GM12878 (cell line): ENCODE measurements around the gene UST. TPM values are rescaled to one million over a fixed set of nuclear protein-coding genes. Genes with fewer than 3 reads are reported as not detected.

ENCODE experiments used
- ATAC-seq: fragments of 200-7000 bp; cut with Tn5 transposase; 3 replicates; pipeline ENCODE4 v1.9.1; 2020; ENCODE audit warnings: mild to moderate bottlenecking, moderate library complexity
- BruUV-seq: library from RNA; stranded (reverse); fragments of 400-500 nt; replicated peaks from 2 replicates; lab custom pipeline; 2021; lab: Mats Ljungman, UMichigan
- CTCF ChIA-PET: fragments of 300-600 bp; sonication (Branson Sonifier 250); formaldehyde crosslinking; extraction: SDS; loops from one replicate; lab custom pipeline; 2021; ENCODE audit warnings: inconsistent platforms; lab: Yijun Ruan, JAX
- POLR2A ChIA-PET: fragments of 350-600 bp; formaldehyde crosslinking; extraction: SDS; loops from one replicate; lab custom pipeline; 2021; ENCODE audit warnings: inconsistent platforms; lab: Charles Lee
- RAD21 ChIA-PET: fragments of 300-600 bp; sonication (Branson Sonifier 250); formaldehyde crosslinking; loops from one replicate; lab custom pipeline; 2023; ENCODE audit warnings: antibody characterized with exemption; ENCODE audit not compliant: unreplicated experiment; lab: Charles Lee
- SMC1A ChIA-PET: fragments of 300-600 bp; sonication (Branson Sonifier 250); formaldehyde crosslinking; loops from one replicate; lab custom pipeline; 2023; ENCODE audit not compliant: unreplicated experiment, uncharacterized antibody; lab: Charles Lee
- DNase-seq: peaks from one replicate; pipeline ENCODE4 v3.0.0-alpha.2; 2011; ENCODE audit warnings: low read depth, low spot score
- FAIRE-seq: peaks from 3 replicates; lab custom pipeline; 2011; peaks lifted over from hg19 to GRCh38; lab: Jason Lieb, UNC
- H2AFZ ChIP-seq: 2 replicates; pipeline ENCODE4 v1.6.0; 2011; ENCODE audit warnings: low read depth, low read length, control low read depth; ENCODE audit not compliant: control insufficient read depth
- H3K27ac ChIP-seq: 2 replicates; pipeline ENCODE4 v1.5.1; 2011; ENCODE audit warnings: control low read depth; ENCODE audit not compliant: control insufficient read depth, insufficient read depth
- H3K27me3 ChIP-seq, 2 experiments: replicated peaks in 1 of 2; 2 replicates each; pipeline versions ENCODE4 v1.6.0 to v1.6.1; 2011; ENCODE audit warnings: low read length in 1 of 2; ENCODE audit not compliant: control insufficient read depth in 2 of 2, insufficient read depth in 2 of 2
- H3K36me3 ChIP-seq, 2 experiments: 2 replicates each; pipeline ENCODE4 v1.5.1; 2011; ENCODE audit warnings: low read length in 1 of 2; ENCODE audit not compliant: control insufficient read depth in 2 of 2, insufficient read depth in 2 of 2
- H3K4me1 ChIP-seq: 2 replicates; pipeline ENCODE4 v1.6.1; 2011; ENCODE audit warnings: mild to moderate bottlenecking, low read length, moderate library complexity, mixed read lengths; ENCODE audit not compliant: control insufficient read depth, insufficient read depth
- H3K4me2 ChIP-seq: 2 replicates; pipeline ENCODE4 v1.6.0; 2011; ENCODE audit warnings: control low read depth; ENCODE audit not compliant: control insufficient read depth, insufficient read depth
- H3K4me3 ChIP-seq: fragments of 200-600 bp; sonication (generic); 2 replicates; pipeline ENCODE4 v1.5.1; 2016
- H3K79me2 ChIP-seq: 2 replicates; pipeline ENCODE4 v1.6.0; 2011; ENCODE audit warnings: low read length; ENCODE audit not compliant: control insufficient read depth, insufficient read depth
- H3K9ac ChIP-seq: 2 replicates; pipeline ENCODE4 v1.8.0; 2011; ENCODE audit warnings: low read length, control low read depth, mixed read lengths; ENCODE audit not compliant: control insufficient read depth, insufficient read depth
- H3K9me3 ChIP-seq: replicated peaks from 3 replicates; pipeline ENCODE4 v1.5.1; 2011; ENCODE audit warnings: mild to moderate bottlenecking, low read length; ENCODE audit not compliant: control insufficient read depth, insufficient read depth
- H4K20me1 ChIP-seq: 2 replicates; pipeline ENCODE4 v1.6.0; 2011; ENCODE audit not compliant: control insufficient read depth, insufficient read depth
- ATF2 ChIP-seq: IDR thresholded peaks from 2 replicates; pipeline ENCODE4 v1.6.1; 2012; ENCODE audit warnings: low read length, inconsistent platforms
- CEBPB ChIP-seq, 2 experiments: fragments of 150-350 bp in 1 of 2; IDR thresholded peaks; 2 replicates each; pipeline ENCODE4 v1.6.1; 2012 to 2014; ENCODE audit warnings: low read depth in 2 of 2, low read length in 2 of 2, borderline replicate concordance in 1 of 2, inconsistent platforms in 1 of 2
- CHD4 ChIP-seq: fragments of 200-600 bp; sonication (generic); IDR thresholded peaks from 2 replicates; pipeline ENCODE4 v1.6.1; 2016; ENCODE audit warnings: mild to moderate bottlenecking
- CREM ChIP-seq: IDR thresholded peaks from 2 replicates; pipeline ENCODE4 v1.6.1; 2014; ENCODE audit warnings: antibody characterized with exemption, low read depth
- EGR1 ChIP-seq, 2 experiments: IDR thresholded peaks; 1 replicate in 1 of 2; 2 replicates in 1 of 2; pipeline ENCODE4 v1.6.1; 2011 to 2012; ENCODE audit warnings: low read depth in 2 of 2, low read length in 2 of 2, borderline replicate concordance in 1 of 2, mild to moderate bottlenecking in 1 of 2, moderate library complexity in 1 of 2
- FOS ChIP-seq: IDR thresholded peaks from 3 replicates; pipeline ENCODE4 v1.6.1; 2011; ENCODE audit warnings: borderline replicate concordance; ENCODE audit not compliant: insufficient read length; ENCODE audit errors: extremely low read depth
- HDAC6 ChIP-seq: fragments of 200-600 bp; sonication (generic); IDR thresholded peaks from one replicate; pipeline ENCODE4 v1.8.0; 2017; ENCODE audit warnings: antibody characterized with exemption; ENCODE audit not compliant: unreplicated experiment
- PAX8 ChIP-seq: fragments of 450-650 bp; IDR thresholded peaks from 2 replicates; pipeline ENCODE4 v1.6.1; 2017; ENCODE audit warnings: mild to moderate bottlenecking, moderate library complexity
- PML ChIP-seq: IDR thresholded peaks from 2 replicates; pipeline ENCODE4 v1.6.1; 2012; ENCODE audit warnings: low read length, inconsistent platforms
- PRDM15 ChIP-seq: fragments of 450-650 bp; formaldehyde crosslinking; IDR thresholded peaks from 2 replicates; pipeline ENCODE4 v1.4.0; 2020; ENCODE audit warnings: mild to moderate bottlenecking, moderate library complexity
- SKIL ChIP-seq: fragments of 450-650 bp; IDR thresholded peaks from 2 replicates; pipeline ENCODE4 v1.6.1; 2017; ENCODE audit warnings: mild to moderate bottlenecking, low read depth, inconsistent platforms; ENCODE audit not compliant: poor library complexity, severe bottlenecking
- SP1 ChIP-seq: IDR thresholded peaks from one replicate; pipeline ENCODE4 v1.6.1; 2011; ENCODE audit warnings: low read depth, low read length
- TAF1 ChIP-seq: IDR thresholded peaks from 2 replicates; pipeline ENCODE4 v1.6.1; 2011; ENCODE audit warnings: mild to moderate bottlenecking, low read depth, low read length, borderline replicate concordance
- USF2 ChIP-seq: IDR thresholded peaks from 2 replicates; pipeline ENCODE4 v1.6.1; 2011; ENCODE audit warnings: low read depth, low read length, improper control_type of control experiment, borderline replicate concordance
- WGBS: methylation state at CpG from one replicate; pipeline ENCODE4 v1.1.6; 2016; ENCODE audit warnings: low lambda C conversion rate; ENCODE audit not compliant: insufficient replicate concordance, insufficient coverage; ENCODE audit errors: missing lambda C conversion rate; 5-methylcytosine and 5-hydroxymethylcytosine counted together
- in situ Hi-C: fragments of 300-500 bp; cut with MboI; formaldehyde crosslinking; loops from 9 replicates; pipeline ENCODE4 v1.14.3; 2018; ENCODE audit warnings: mixed read lengths
- intact Hi-C: fragments of 100-400 bp; cut with micrococcal nuclease; formaldehyde crosslinking; loops from one replicate; pipeline ENCODE4 v1.14.2; 2022; ENCODE audit not compliant: unreplicated experiment
- polyA plus RNA-seq, 11 experiments: library from polyadenylated mRNA; depleted of rRNA in 4 of 11; unstranded in 6 of 11; stranded (reverse) in 5 of 11; fragments of >200 nt; fragmentation: Nextera tagmentation in 4 of 11; fragmentation: Illumina TruSeq in 1 of 11; extraction: Ambion mirVana in 4 of 11; extraction: Trizol in 1 of 11; gene quantifications; 1 replicate in 1 of 11; 2 replicates in 10 of 11; pipeline versions ENCODE4 v1.2.1 to v1.2.3, GENCODE V29; 2011 to 2016; ENCODE audit warnings: inconsistent platforms in 2 of 11, missing spikeins in 2 of 11, low read depth in 1 of 11
- total RNA-seq, 4 experiments: library from RNA; depleted of rRNA in 3 of 4; stranded (reverse); fragments of >200 nt in 3 of 4; fragmentation: Illumina TruSeq in 1 of 4; extraction: Trizol in 1 of 4; gene quantifications; 2 replicates each; pipeline versions ENCODE4 v1.2.1 to v1.2.3, GENCODE V29; 2013 to 2021

Gene UST
- total and polyA plus RNA-seq, 10 of the 15 experiments (the other 5 are each of a cell fraction or from before 2014, with no cell fraction given), result 0.74 to 43.3 (median 2.2) TPM

GRCh38 chr6:149076355-149076734, 329.5 kb downstream of the UST start (continued):
- TF ChIP-seq PML (no peak), SKIL (no peak)

- ATAC-seq (no peak), FAIRE-seq (no peak), DNase-seq (no peak)
- ChIA-PET RAD21 (interaction anchor here (0.8 to 4.4 kb wide), 12 partner anchors 8 to 440 kb away, joined by 3 to 42 read pairs (median 4); no protein-coding TSS in a partner anchor), SMC1A (interaction anchor here (0.8 to 5.8 kb wide), 13 partner anchors 13 to 439 kb away, joined by 3 to 88 read pairs (median 3); no protein-coding TSS in a partner anchor), POLR2A (interaction anchor here (0.5 to 4.2 kb wide), 6 partner anchors 12 to 356 kb away, joined by 3 to 33 read pairs (median 3); no protein-coding TSS in a partner anchor), CTCF (interaction anchor here (0.7 to 3.4 kb wide), 7 partner anchors 8 to 355 kb away, joined by 3 to 29 read pairs (median 7); no protein-coding TSS in a partner anchor)
- intact Hi-C loops, result no loop called here
- no peak overlapping the region for H3K9ac ChIP-seq
- no peak overlapping the region for H3K4me2 ChIP-seq
- H3K4me3 ChIP-seq, result no peak overlapping the region
- H3K27me3 ChIP-seq, result no peaks in the 10 kb centered on the region
- no TSS peak for BruUV-seq
- peaks cover 44% of the 10 kb centered on the region for H3K4me1 ChIP-seq
- H3K36me3 ChIP-seq, result no peaks in the 10 kb centered on the region
- H3K79me2 ChIP-seq, result no peaks in the 10 kb centered on the region; the same call in 1 of the 2 replicates
- H2AFZ ChIP-seq, result no peak overlapping the region
- H3K9me3 ChIP-seq, result peaks cover 3% of the 10 kb centered on the region; the same call in 1 of the 3 replicates
- no peak for TF ChIP-seq SP1
- no peak for TF ChIP-seq EGR1 (IDR thresholded peaks at IDR 0.05; ENCODE audit: borderline replicate concordance in 1 of 2, low read depth in 2 of 2, low read length in 2 of 2)
- TF ChIP-seq CEBPB (IDR thresholded peaks at IDR 0.05; ENCODE audit: borderline replicate concordance in 1 of 2, low read depth in 2 of 2, low read length in 2 of 2), result no peak
- no peak for TF ChIP-seq CHD4
- TF ChIP-seq PRDM15 (CRISPR knock-in tag), result no peak
- no peak for TF ChIP-seq TAF1
- no peak for TF ChIP-seq USF2
- no peak for TF ChIP-seq PAX8
- no peak for TF ChIP-seq ATF2
- TF ChIP-seq HDAC6, result no peak
- TF ChIP-seq FOS, result no peak
- no peak for TF ChIP-seq CREM
- in situ Hi-C loops, result no loop called here
- no peaks in the 10 kb centered on the region for H4K20me1 ChIP-seq
- H3K27ac ChIP-seq, result no peak overlapping the region
- 86% methylated on average over 6 of the region's 6 CpGs for WGBS
Measured at GRCh38 chr6:149077208-149077607, 330.4 kb downstream of the UST start.
